CD1c-positive myeloid dendritic cell (primary cell): ENCODE measurements around the gene CEP104.
"Not testable (repeated sequence)": the region's sequence is repeated elsewhere in the genome, so short reads cannot be mapped to it uniquely, and the experiment has no call there.

Source experiments
- DNase-seq: peaks from one replicate; pipeline ENCODE4 v3.0.0-alpha.2; 2016; ENCODE audit errors: extremely low spot score

The CEP104 gene

GRCh38 chr1:3825356-3825755, 31.7 kb downstream of the CEP104 start:
- no peak for DNase-seq

GRCh38 chr1:3824650-3825049, 32.4 kb downstream of the CEP104 start:
- DNase-seq, result no peak

GRCh38 chr1:3822421-3822820, 34.6 kb downstream of the CEP104 start:
- DNase-seq, result no peak

- DNase-seq, result no peak
These were observed 35.1 kb downstream of the CEP104 start for GRCh38 chr1:3821908-3822307.

- no peak for DNase-seq
These were observed 35.6 kb downstream of the CEP104 start for GRCh38 chr1:3821447-3821846.

GRCh38 chr1:3821004-3821403, 36.0 kb downstream of the CEP104 start:
- no peak for DNase-seq

GRCh38 chr1:3820316-3820715, 36.7 kb downstream of the CEP104 start:
- DNase-seq, result no peak

- DNase-seq, result no peak
These were observed 37.2 kb downstream of the CEP104 start for GRCh38 chr1:3819771-3820200.

GRCh38 chr1:3817821-3818597, 39.0 kb downstream of the CEP104 start:
- no peak for DNase-seq

GRCh38 chr1:3817138-3817740, 39.8 kb downstream of the CEP104 start:
- DNase-seq, result no peak

GRCh38 chr1:3816331-3817137, 40.5 kb downstream of the CEP104 start:
- no peak for DNase-seq

- no peak for DNase-seq
These were observed 42.0 kb downstream of the CEP104 start for GRCh38 chr1:3814771-3815561.

- no peak for DNase-seq
These were observed 42.9 kb downstream of the CEP104 start for GRCh38 chr1:3814065-3814464.

GRCh38 chr1:3811595-3811911, 45.5 kb downstream of the CEP104 start:
- DNase-seq, result no peak

- DNase-seq, result not testable (repeated sequence)
These were observed 46.8 kb downstream of the CEP104 start for GRCh38 chr1:3810149-3810761.

- no peak for DNase-seq
These were observed 47.3 kb downstream of the CEP104 start for GRCh38 chr1:3809680-3810079.

GRCh38 chr1:3807769-3808168, 49.2 kb downstream of the CEP104 start:
- no peak for DNase-seq

- no peak for DNase-seq
These were observed 52.0 kb downstream of the CEP104 start for GRCh38 chr1:3805038-3805437.

- DNase-seq, result not testable (repeated sequence)
These were observed 52.4 kb downstream of the CEP104 start for GRCh38 chr1:3804627-3804944.

- DNase-seq, result no peak
These were observed 52.9 kb downstream of the CEP104 start for GRCh38 chr1:3803905-3804626.

- not testable (repeated sequence) for DNase-seq
These were observed 56.2 kb downstream of the CEP104 start for GRCh38 chr1:3800795-3801194.
